ENCODE data around the gene GDF10. TPM values are rescaled to one million over a fixed set of nuclear protein-coding genes. Genes with fewer than 3 reads are reported as not detected.

GDF10 gene
- total RNA-seq, 4 donors from 2014 or later: 0.48 to 2.4 (median 0.66) TPM

DNA sequence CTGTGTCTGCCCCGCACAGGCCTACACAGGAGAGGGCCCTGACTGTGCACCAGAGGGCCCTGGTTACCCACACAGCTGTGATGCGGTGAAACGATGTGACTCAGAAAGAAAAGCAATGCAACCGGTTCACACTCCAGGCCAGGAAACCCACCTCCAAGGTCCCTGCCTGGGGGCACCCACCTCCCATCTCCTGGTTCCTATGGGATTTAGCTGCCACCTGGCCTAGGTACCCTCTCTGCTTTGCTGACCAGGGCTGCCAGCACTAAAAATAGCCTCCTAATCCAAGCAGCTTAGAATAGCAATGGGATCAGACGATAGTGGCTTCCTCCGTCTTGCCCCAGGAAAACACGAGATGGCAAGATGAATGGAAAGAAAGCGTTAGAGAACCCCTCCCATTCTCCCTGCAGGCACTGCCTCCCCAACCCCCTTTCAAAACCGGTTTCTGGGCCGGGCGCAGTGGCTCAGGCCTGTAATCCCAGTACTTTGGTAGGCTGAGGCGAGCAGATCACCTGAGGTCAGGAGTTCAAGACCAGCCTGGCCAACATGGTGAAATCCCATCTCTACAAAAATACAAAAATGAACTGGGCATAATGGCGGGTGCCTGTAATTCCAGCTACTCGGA is 60.5 kb downstream of the GDF10 start:
- TF ChIP-seq, protein P1, sequence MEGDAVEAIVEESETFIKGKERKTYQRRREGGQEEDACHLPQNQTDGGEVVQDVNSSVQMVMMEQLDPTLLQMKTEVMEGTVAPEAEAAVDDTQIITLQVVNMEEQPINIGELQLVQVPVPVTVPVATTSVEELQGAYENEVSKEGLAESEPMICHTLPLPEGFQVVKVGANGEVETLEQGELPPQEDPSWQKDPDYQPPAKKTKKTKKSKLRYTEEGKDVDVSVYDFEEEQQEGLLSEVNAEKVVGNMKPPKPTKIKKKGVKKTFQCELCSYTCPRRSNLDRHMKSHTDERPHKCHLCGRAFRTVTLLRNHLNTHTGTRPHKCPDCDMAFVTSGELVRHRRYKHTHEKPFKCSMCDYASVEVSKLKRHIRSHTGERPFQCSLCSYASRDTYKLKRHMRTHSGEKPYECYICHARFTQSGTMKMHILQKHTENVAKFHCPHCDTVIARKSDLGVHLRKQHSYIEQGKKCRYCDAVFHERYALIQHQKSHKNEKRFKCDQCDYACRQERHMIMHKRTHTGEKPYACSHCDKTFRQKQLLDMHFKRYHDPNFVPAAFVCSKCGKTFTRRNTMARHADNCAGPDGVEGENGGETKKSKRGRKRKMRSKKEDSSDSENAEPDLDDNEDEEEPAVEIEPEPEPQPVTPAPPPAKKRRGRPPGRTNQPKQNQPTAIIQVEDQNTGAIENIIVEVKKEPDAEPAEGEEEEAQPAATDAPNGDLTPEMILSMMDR (IDR thresholded peaks at IDR 0.05): no peak
- no peak for DNase-seq (ENCODE audit: low spot score)
- no peak for ATAC-seq (ENCODE audit: low FRiP score)

DNA sequence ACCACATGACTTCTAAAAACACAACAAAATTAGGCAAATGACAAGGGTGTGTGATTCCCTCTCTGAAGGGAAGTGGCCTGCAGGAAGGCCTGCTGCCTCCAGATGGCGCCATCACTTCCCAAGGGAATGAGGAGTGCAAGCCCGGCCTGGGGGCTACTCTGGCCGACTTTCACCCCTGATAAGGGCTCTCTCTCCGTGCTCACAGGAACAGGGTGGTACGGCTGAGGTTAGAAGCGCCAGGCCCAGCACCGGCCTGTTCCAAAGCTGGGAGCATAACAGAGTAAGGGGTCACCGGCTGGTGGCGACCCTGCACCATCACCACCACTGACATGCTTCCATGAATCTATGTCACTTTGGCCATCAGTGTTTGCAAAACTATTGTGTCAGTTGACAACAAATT is 61.3 kb downstream of the GDF10 start:
- TF ChIP-seq, protein P1 (IDR thresholded peaks at IDR 0.05): no peak
- DNase-seq (ENCODE audit: low spot score) (no peak), ATAC-seq (ENCODE audit: low FRiP score) (no peak)

DNA sequence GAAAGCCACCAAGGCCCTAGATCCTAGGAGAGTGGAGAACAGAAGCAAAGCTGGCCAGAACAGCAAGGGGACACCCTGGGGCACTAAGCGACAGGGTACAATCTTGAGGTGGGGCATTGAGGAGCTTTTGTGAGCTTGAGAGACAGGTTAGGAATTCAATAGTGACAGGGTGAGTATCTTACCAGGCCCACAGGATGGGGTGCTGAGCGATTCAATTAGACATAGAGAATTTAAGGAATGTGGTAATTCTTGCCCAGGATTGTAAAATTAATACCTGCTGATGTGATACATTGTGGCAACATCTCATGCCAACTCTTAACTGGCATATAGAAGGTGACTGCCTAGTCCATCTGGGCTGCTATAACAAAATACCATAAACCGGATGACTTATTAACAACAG is 62.2 kb downstream of the GDF10 start:
- DNase-seq (ENCODE audit: low spot score) (no peak), ATAC-seq (ENCODE audit: low FRiP score) (no peak)
- TF ChIP-seq, protein P1 (IDR thresholded peaks at IDR 0.05): no peak

Other genes starting within 250 kb of the GDF10 start
- not detected for gene GDF2, start 22.3 kb downstream of the GDF10 start, total RNA-seq
- gene RBP3, start 48.2 kb downstream of the GDF10 start, total RNA-seq: not detected
- gene ZNF488, start 84.1 kb downstream of the GDF10 start, total RNA-seq: under 1 TPM in 2 of 4 donors, not detected in 2; 0.19 to 0.25 TPM
- 100 to 1,000 TPM in 2 of 4 donors, 10 to 100 TPM in 1, 1 to 10 TPM in 1; 1.3 to 183 (median 117) TPM for gene ANXA8, start 183.9 kb downstream of the GDF10 start, total RNA-seq
- gene FAM25G, start 191.5 kb downstream of the GDF10 start, total RNA-seq: not detected
- gene AGAP9, start 223.4 kb downstream of the GDF10 start, total RNA-seq: 10 to 100 TPM in 2 of 4 donors, 1 to 10 TPM in 2; 1.3 to 13.1 (median 10.4) TPM